Tibial nerve (tissue), 4 donors: ENCODE results near the gene RBPJL.

Experiments
- CTCF ChIP-seq, 5 experiments: fragments of 200-600 bp in 3 of 5; fragments of 450-650 bp in 2 of 5; sonication (generic) in 3 of 5; IDR thresholded peaks; one replicate each; pipeline ENCODE4 v1.5.1; 2016 to 2019; ENCODE audit warnings: antibody characterized with exemption in 5 of 5, mild to moderate bottlenecking in 3 of 5, moderate library complexity in 2 of 5
- EP300 ChIP-seq, 2 donors: sonication (generic); formaldehyde crosslinking; IDR thresholded peaks; one replicate each; pipeline ENCODE4 v1.6.1; 2017; ENCODE audit warnings: antibody characterized with exemption in 2 of 2, mild to moderate bottlenecking in 1 of 2
- POLR2A ChIP-seq, 2 donors: fragments of 450-650 bp; IDR thresholded peaks; one replicate each; pipeline ENCODE4 v1.6.1; 2017; ENCODE audit warnings: antibody characterized with exemption in 2 of 2, mild to moderate bottlenecking in 2 of 2, moderate library complexity in 2 of 2

GRCh38 chr20:45318386-45318939 lies 11.8 kb downstream of the RBPJL start:
- TF ChIP-seq CTCF (IDR thresholded peaks at IDR 0.05) = no peak
- TF ChIP-seq POLR2A (IDR thresholded peaks at IDR 0.05) = no peak
- TF ChIP-seq EP300 (IDR thresholded peaks at IDR 0.05) = no peak
